GM21737 (cell line): ENCODE results near the gene FMO3.

Experiments
- ATAC-seq: cut with Tn5 transposase; IDR thresholded peaks from one replicate; pipeline ENCODE4 v1.9.1; 2021; ENCODE audit warnings: mild to moderate bottlenecking, moderate library complexity; ENCODE audit not compliant: unreplicated experiment

Gene FMO3

DNA sequence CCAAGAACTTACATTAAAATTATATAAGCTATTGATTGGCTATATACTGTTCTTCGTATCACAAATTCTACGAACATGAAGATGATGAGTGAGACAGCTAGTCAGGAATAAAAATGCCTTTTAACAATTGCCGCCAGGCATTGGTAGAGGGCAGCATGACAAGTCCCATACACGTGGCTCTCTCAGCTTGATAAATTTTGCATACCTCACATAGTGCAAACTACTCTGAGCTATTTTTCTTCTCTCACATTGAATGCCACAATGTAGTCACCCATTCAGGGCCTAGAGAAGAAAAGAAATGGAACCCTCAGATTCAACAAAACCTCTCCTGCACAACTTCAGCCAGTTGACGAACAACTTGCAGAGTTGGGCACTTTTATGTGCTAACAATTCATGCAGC is 67.4 kb downstream of the FMO3 start:
- no peak for ATAC-seq

DNA sequence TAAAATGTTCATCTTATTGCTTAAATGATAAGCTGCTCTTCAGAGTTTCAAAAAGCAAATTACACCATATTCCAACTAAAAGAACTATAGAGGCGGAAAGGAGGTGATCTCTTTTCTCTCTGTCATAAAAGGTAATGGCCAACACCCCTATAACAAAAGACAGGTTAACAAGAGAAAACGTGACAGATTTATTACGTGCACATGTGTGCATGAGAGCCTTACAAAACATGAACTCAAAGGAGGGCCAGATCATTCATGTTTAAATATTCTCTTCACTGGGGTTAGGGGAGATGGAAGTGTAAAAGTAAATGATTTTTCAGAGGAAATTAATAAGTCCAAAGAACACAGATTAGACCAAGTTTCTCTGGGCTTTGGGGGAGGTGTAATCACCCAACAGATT is 67.8 kb downstream of the FMO3 start:
- no peak for ATAC-seq

DNA sequence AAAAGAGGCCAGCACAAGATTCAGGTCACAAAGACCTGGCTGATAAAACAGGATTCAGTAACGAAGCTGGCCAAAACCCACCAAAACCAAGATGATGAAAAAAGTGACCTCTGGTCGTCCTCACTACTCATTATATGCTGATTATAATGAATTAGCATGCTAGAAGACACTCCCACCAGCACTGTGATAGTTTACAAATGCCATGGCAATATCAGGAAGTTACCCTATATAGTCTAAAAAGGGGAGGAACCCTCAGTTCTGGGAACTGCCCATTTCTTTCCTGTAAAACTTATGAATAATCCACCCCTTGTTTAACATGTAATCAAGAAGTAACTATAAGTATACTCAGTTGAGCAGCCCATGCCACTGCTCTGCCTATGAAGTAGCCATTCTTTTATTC is 68.4 kb downstream of the FMO3 start:
- ATAC-seq = no peak

DNA sequence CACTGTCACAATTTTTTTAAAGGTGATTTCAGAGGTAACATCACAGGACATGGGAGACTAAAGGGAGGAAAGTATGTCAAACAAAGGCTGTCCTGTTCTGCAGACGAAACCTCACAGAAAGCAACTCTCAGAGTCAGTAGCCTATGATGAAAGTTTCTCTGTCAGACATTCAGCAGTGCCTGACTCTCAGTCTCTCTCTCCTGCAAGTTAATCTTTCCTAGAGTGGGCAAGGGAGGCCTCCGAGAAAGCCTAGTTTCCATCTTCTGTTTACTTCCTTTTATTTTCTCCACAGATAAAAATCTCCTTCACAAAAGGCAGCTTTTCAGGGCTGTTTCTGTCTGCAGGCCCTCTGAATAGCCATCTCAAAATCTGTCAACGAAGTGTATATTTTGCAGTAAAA is 69.5 kb downstream of the FMO3 start:
- ATAC-seq = no peak

DNA sequence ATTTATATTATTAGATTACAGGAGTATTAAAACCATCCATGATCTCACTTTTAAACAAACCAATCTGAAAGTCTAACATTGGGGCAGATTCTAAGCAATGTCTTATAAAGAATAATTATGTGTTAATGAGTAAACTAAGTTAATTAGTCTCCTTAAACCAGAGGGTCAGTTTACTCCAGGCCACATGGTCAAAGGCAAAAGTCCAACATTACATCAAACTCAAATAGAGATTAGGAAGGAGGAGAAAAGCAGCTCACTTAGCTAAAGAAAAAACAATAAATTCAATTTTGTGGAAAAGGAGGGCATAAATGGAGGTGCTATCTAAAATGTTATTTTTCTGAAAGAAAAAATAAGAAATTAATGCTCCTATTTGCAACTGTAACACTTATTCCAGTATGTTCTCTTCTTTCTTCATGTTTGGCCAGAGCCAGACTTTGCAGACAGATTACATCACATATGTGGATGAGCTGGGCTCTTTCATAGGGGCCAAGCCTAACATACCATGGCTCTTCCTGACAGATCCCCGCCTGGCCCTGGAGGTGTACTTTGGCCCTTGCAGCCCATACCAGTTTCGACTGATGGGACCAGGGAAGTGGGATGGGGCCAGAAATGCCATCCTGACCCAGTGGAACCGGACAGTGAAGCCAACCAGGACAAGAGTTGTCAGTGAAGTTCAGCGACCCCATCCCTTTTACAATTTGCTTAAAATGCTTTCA is 70.1 kb downstream of the FMO3 start:
- ATAC-seq = no peak

DNA sequence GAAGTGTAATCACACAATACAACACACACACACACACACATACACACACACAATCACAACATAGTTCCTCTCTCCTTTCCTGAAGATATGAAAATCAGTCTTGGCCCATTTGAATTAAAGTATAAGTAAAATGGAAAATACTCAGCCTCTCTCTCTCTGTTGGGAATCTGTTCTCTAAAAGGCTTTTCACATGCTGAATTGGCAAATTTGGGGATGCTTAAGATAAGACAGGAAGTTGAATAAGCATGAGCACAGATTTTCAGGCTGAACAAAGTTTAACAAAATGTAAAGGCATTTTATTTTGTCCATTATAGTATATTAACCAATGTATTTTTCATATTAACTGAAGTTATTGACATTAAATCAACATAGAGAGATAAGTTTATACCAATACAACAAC is 70.7 kb downstream of the FMO3 start:
- ATAC-seq = no peak

DNA sequence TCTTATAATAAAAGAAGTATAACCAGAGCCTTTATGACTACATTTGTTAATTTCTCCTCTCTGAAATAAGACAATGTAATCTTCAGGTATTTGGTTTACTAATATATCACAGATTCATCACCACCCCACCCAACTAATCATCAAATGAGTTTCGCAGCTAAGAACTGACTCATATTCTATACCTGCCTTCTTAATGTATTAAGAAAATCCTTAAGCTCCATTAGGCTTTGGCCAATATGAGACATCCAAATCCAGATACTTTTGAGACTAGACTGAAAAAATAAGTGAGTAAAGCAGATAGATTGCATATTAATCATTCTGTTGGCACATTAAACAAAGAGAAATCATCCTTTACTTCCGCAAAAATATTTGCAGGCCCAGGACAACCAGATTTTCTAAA is 75.7 kb downstream of the FMO3 start:
- no peak for ATAC-seq
